Measurements from ENCODE around the gene COL5A1. TPM values are rescaled to one million over a fixed set of nuclear protein-coding genes. Genes with fewer than 3 reads are reported as not detected.

COL5A1 gene
- total RNA-seq, 4 donors from 2014 or later = 51.9 to 78.3 (median 62.4) TPM

- Histone ChIP-seq H3K36me3 (no peaks in the 10 kb centered on the region), H3K27ac (no peak overlapping the region), H3K27me3 (peaks cover 0 to 6% of the 10 kb centered on the region in 2 donors), H3K4me3 (no peak overlapping the region), H3K9me3 (no peaks in the 10 kb centered on the region), H3K4me1 (no peaks in the 10 kb centered on the region)
- TF ChIP-seq POLR2A (IDR thresholded peaks at IDR 0.05) (no peak), EP300 (IDR thresholded peaks at IDR 0.05) (no peak)
- TF ChIP-seq, protein P1, sequence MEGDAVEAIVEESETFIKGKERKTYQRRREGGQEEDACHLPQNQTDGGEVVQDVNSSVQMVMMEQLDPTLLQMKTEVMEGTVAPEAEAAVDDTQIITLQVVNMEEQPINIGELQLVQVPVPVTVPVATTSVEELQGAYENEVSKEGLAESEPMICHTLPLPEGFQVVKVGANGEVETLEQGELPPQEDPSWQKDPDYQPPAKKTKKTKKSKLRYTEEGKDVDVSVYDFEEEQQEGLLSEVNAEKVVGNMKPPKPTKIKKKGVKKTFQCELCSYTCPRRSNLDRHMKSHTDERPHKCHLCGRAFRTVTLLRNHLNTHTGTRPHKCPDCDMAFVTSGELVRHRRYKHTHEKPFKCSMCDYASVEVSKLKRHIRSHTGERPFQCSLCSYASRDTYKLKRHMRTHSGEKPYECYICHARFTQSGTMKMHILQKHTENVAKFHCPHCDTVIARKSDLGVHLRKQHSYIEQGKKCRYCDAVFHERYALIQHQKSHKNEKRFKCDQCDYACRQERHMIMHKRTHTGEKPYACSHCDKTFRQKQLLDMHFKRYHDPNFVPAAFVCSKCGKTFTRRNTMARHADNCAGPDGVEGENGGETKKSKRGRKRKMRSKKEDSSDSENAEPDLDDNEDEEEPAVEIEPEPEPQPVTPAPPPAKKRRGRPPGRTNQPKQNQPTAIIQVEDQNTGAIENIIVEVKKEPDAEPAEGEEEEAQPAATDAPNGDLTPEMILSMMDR (IDR thresholded peaks at IDR 0.05) = no peak
- no peak for DNase-seq (ENCODE audit: low spot score in 2 of 2)
- WGBS, 2 donors = 85 to 88% methylated on average over 4 of the region's 4 CpGs
Measured at GRCh38 chr9:134877541-134877940, 235.9 kb downstream of the COL5A1 start.

- no peaks in the 10 kb centered on the region for H3K9me3 ChIP-seq
- DNase-seq (ENCODE audit: low spot score in 2 of 2) = no peak
- 85 to 87% methylated on average over 13 of the region's 13 CpGs for WGBS, 2 donors
Measured at GRCh38 chr9:134879664-134880483, 238.3 kb downstream of the COL5A1 start.

GRCh38 chr9:134880484-134881312 is 239.1 kb downstream of the COL5A1 start, which contains the start of gene FCN2:
TSS of gene FCN2 (plus strand) at chr9:134880810. CDS start at chr9:134880822, 12 bp downstream.
- 75 to 84% methylated on average over 23 of the region's 25 CpGs for WGBS, 2 donors
- Histone ChIP-seq H3K4me3 (no peak within 1 kb of the TSS), H3K27ac (no peak within 1 kb of the TSS), H3K27me3 (no peaks in the 10 kb centered on the region), H3K9me3 (no peaks in the 10 kb centered on the region), H3K36me3 (no peaks in the 10 kb centered on the region), H3K4me1 (no peaks in the 10 kb centered on the region)
- DNase-seq (ENCODE audit: low spot score in 2 of 2) = no peak
- TF ChIP-seq, protein P1 (IDR thresholded peaks at IDR 0.05) = no peak
- TF ChIP-seq EP300 (IDR thresholded peaks at IDR 0.05) (no peak), POLR2A (IDR thresholded peaks at IDR 0.05) (no peak)

More at GRCh38 chr9:134879664-134880483, 238.3 kb downstream of the COL5A1 start:
- no peaks in the 10 kb centered on the region for H3K36me3 ChIP-seq
- H3K27me3 ChIP-seq = no peaks in the 10 kb centered on the region
- no peaks in the 10 kb centered on the region for H3K4me1 ChIP-seq
- no peak overlapping the region for H3K4me3 ChIP-seq
- H3K27ac ChIP-seq = no peak overlapping the region
- TF ChIP-seq, protein P1 (IDR thresholded peaks at IDR 0.05) = no peak
- TF ChIP-seq POLR2A (IDR thresholded peaks at IDR 0.05) (no peak), EP300 (IDR thresholded peaks at IDR 0.05) (no peak)

DNA sequence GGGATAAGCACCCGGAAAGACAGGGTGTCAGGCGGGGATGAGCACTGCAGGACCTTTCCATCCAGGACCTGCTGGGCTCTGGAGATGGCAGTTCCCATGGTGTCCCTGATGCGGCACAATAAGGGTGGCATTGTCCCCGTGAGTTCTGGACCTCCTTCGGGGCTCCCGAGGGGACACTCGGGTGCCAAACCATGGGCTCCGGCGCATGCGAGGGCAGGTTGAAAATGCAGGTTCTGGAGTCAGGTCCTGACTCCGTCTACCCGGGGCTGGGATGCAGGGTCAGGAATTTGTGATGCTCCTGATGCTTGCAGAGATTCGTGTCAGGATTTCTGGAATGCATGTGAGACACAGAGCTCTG is 239.7 kb downstream of the COL5A1 start:
- TF ChIP-seq, protein P1 (IDR thresholded peaks at IDR 0.05) = no peak
- no peak for TF ChIP-seq POLR2A (IDR thresholded peaks at IDR 0.05)
- no peaks in the 10 kb centered on the region for H3K27me3 ChIP-seq
- H3K9me3 ChIP-seq = no peaks in the 10 kb centered on the region
- H3K36me3 ChIP-seq = no peaks in the 10 kb centered on the region
- DNase-seq (ENCODE audit: low spot score in 2 of 2) = no peak
- no peaks in the 10 kb centered on the region for H3K4me1 ChIP-seq
- no peak overlapping the region for H3K27ac ChIP-seq
- no peak overlapping the region for H3K4me3 ChIP-seq
- 85 to 90% methylated on average over 4 to 13 of the region's 13 CpGs for WGBS, 2 donors

All from tibial nerve (tissue), 4 donors.